GM12878 (cell line): ENCODE data around the gene FRK. TPM values are rescaled to one million over a fixed set of nuclear protein-coding genes. Genes with fewer than 3 reads are reported as not detected.

Experiments
- CREM ChIP-seq: IDR thresholded peaks from 2 replicates; pipeline ENCODE4 v1.6.1; 2014; ENCODE audit warnings: antibody characterized with exemption, low read depth
- CUX1 ChIP-seq: IDR thresholded peaks from 2 replicates; pipeline ENCODE4 v1.6.1; 2012; ENCODE audit warnings: improper control_type of control experiment, low read depth, low read length; ENCODE audit not compliant: insufficient replicate concordance
- E4F1 ChIP-seq: fragments of 450-650 bp; IDR thresholded peaks from 2 replicates; pipeline ENCODE4 v1.6.1; 2018; ENCODE audit warnings: borderline replicate concordance, mild to moderate bottlenecking; ENCODE audit not compliant: partially characterized antibody
- HDAC6 ChIP-seq: fragments of 200-600 bp; sonication (generic); IDR thresholded peaks from one replicate; pipeline ENCODE4 v1.8.0; 2017; ENCODE audit warnings: antibody characterized with exemption; ENCODE audit not compliant: unreplicated experiment
- PAX8 ChIP-seq: fragments of 450-650 bp; IDR thresholded peaks from 2 replicates; pipeline ENCODE4 v1.6.1; 2017; ENCODE audit warnings: mild to moderate bottlenecking, moderate library complexity
- POLR2A ChIP-seq: IDR thresholded peaks from 2 replicates; pipeline ENCODE4 v1.6.1; 2011; ENCODE audit warnings: low read depth, mild to moderate bottlenecking, low read length
- SKIL ChIP-seq: fragments of 450-650 bp; IDR thresholded peaks from 2 replicates; pipeline ENCODE4 v1.6.1; 2017; ENCODE audit warnings: mild to moderate bottlenecking, low read depth, inconsistent platforms; ENCODE audit not compliant: poor library complexity, severe bottlenecking
- TCF12 ChIP-seq: IDR thresholded peaks from 2 replicates; pipeline ENCODE4 v1.6.1; 2011; ENCODE audit warnings: low read depth, mild to moderate bottlenecking, low read length
- YY1 ChIP-seq: IDR thresholded peaks from 2 replicates; pipeline ENCODE4 v1.6.1; 2011; ENCODE audit warnings: low read depth, mild to moderate bottlenecking, low read length
- polyA plus RNA-seq, 11 experiments: library from polyadenylated mRNA; depleted of rRNA in 4 of 11; unstranded in 6 of 11; stranded (reverse) in 5 of 11; fragments of >200 nt; fragmentation: Nextera tagmentation in 4 of 11; fragmentation: Illumina TruSeq in 1 of 11; extraction: Ambion mirVana in 4 of 11; extraction: Trizol in 1 of 11; gene quantifications; 1 replicate in 1 of 11; 2 replicates in 10 of 11; pipeline versions ENCODE4 v1.2.1 to v1.2.3, GENCODE V29; 2011 to 2016; ENCODE audit warnings: inconsistent platforms in 2 of 11, missing spikeins in 2 of 11, low read depth in 1 of 11
- total RNA-seq, 4 experiments: library from RNA; depleted of rRNA in 3 of 4; stranded (reverse); fragments of >200 nt in 3 of 4; fragmentation: Illumina TruSeq in 1 of 4; extraction: Trizol in 1 of 4; gene quantifications; 2 replicates each; pipeline versions ENCODE4 v1.2.1 to v1.2.3, GENCODE V29; 2013 to 2021

The FRK gene
- total and polyA plus RNA-seq, 10 of the 15 experiments (the other 5 are each of a cell fraction or from before 2014, with no cell fraction given): 0.29 to 2.4 (median 1.2) TPM

DNA sequence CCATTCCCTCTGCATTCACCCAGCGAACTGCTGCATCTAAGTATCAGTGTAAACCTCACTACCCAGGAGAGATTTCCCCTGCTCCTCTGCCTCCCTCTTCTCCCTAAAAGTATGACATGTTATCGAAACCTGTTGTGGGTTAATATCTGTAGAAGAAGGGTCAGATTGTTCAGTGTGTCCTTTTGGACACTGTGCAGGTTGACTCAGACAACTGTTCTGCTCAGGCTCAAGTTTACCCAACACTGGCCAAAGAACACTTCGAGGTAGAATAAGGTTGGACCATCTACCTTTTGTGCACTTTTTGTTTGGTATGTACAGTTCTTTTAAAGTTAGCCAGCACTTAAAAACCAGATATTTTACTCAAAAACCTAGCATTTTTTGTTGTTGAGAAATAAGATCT is 44.6 kb upstream of the FRK start (continued):
- TF ChIP-seq PAX8 (no peak), E4F1 (no peak), POLR2A (no peak), CUX1 (no peak), TCF12 (no peak), YY1 (no peak), CREM (no peak), HDAC6 (no peak), SKIL (no peak)
